ENCODE data around the gene FNDC7.
"Not testable (repeated sequence)": the region's sequence is repeated elsewhere in the genome, so short reads cannot be mapped to it uniquely, and the experiment has no call there.

Gene FNDC7

GRCh38 chr1:108745980-108746381 lies 33.3 kb downstream of the FNDC7 start:
- DNase-seq = no peak

GRCh38 chr1:108746382-108747170 lies 33.9 kb downstream of the FNDC7 start, which contains the start of gene STXBP3:
Gene STXBP3 (plus strand): TSS chr1:108746674. CDS start chr1:108746738, 64 bp downstream.
- DNase-seq = peak; percentile 93 to 96

GRCh38 chr1:108747171-108747850 lies 34.6 kb downstream of the FNDC7 start:
- DNase-seq = peak in 1 of 2 experiments; percentile 12

GRCh38 chr1:108747898-108748297 lies 35.2 kb downstream of the FNDC7 start:
- no peak for DNase-seq

GRCh38 chr1:108749081-108749480 lies 36.4 kb downstream of the FNDC7 start:
- DNase-seq = no peak

- DNase-seq = no peak
Observed at GRCh38 chr1:108750476-108751181, 37.9 kb downstream of the FNDC7 start.

- no peak for DNase-seq
Observed at GRCh38 chr1:108753363-108753762, 40.7 kb downstream of the FNDC7 start.

- no peak for DNase-seq
Observed at GRCh38 chr1:108758796-108759195, 46.1 kb downstream of the FNDC7 start.

GRCh38 chr1:108767115-108767514 lies 54.4 kb downstream of the FNDC7 start:
- no peak for DNase-seq

- no peak for DNase-seq
Observed at GRCh38 chr1:108767708-108768107, 55.0 kb downstream of the FNDC7 start.

- DNase-seq = no peak
Observed at GRCh38 chr1:108777839-108778238, 65.1 kb downstream of the FNDC7 start.

GRCh38 chr1:108779455-108779854 lies 66.7 kb downstream of the FNDC7 start:
- no peak for DNase-seq

GRCh38 chr1:108780937-108781574 lies 68.3 kb downstream of the FNDC7 start:
- no peak for DNase-seq

- DNase-seq = not testable (repeated sequence)
Observed at GRCh38 chr1:108781575-108781944, 68.9 kb downstream of the FNDC7 start.

- DNase-seq = no peak
Observed at GRCh38 chr1:108785264-108785663, 72.6 kb downstream of the FNDC7 start.

- DNase-seq = no peak
Observed at GRCh38 chr1:108785880-108786279, 73.2 kb downstream of the FNDC7 start.

- DNase-seq = no peak
Observed at GRCh38 chr1:108791790-108792189, 79.1 kb downstream of the FNDC7 start.
